Hepatocyte (in vitro differentiated cells): Measurements from ENCODE around the gene TSPAN4.

Experiments used
- EZH2 ChIP-seq: fragments of 200-600 bp; sonication (generic); IDR thresholded peaks from 2 replicates; pipeline ENCODE4 v1.6.1; 2016; ENCODE audit warnings: antibody characterized with exemption, mild to moderate bottlenecking, borderline replicate concordance
- EZH2phosphoT487 ChIP-seq: fragments of 200-600 bp; sonication (generic); IDR thresholded peaks from one replicate; pipeline ENCODE4 v1.6.1; 2018; ENCODE audit warnings: antibody characterized with exemption, mild to moderate bottlenecking, low read depth, moderate library complexity; ENCODE audit not compliant: unreplicated experiment, severe bottlenecking
- TF ChIP-seq, protein P1 (sequence below): fragments of 200-600 bp; sonication (generic); IDR thresholded peaks from 2 replicates; pipeline ENCODE4 v1.5.1; 2016; ENCODE audit warnings: antibody characterized with exemption, mild to moderate bottlenecking; ENCODE audit not compliant: poor library complexity

DNA sequence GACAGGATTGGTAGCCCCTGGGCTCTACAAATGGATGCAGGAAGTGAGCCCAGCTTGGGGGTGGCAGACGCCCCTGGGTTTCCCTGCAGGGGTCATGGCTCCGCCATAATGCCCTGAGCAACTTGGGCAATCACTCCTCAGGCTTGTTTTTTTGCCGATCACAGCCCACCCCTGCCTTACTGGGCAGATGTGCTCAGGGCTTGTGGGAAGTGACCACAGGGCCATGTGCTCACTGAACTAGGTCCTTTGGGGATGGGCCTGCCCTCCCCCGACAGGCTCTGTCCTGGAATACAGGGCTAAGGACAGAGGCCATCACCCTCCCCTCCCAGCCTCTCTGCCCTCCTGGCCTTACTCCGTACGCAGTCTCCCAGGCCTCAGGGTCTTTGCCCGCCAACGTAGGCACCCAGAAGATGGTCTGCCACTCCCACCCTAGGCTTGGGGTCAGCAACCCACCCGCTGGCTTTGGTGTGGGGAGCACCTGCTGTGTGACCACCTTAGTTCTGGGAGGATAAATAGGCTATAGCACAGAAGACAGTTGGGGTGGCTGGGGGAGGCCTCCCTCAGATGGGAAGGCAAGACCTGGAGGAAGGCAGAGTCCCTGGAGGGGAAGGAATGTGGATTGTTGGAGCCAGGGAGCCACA, 29.1 kb upstream of the TSPAN4 start:
- TF ChIP-seq EZH2 (no peak), EZH2phosphoT487 (no peak)
- TF ChIP-seq, protein P1, sequence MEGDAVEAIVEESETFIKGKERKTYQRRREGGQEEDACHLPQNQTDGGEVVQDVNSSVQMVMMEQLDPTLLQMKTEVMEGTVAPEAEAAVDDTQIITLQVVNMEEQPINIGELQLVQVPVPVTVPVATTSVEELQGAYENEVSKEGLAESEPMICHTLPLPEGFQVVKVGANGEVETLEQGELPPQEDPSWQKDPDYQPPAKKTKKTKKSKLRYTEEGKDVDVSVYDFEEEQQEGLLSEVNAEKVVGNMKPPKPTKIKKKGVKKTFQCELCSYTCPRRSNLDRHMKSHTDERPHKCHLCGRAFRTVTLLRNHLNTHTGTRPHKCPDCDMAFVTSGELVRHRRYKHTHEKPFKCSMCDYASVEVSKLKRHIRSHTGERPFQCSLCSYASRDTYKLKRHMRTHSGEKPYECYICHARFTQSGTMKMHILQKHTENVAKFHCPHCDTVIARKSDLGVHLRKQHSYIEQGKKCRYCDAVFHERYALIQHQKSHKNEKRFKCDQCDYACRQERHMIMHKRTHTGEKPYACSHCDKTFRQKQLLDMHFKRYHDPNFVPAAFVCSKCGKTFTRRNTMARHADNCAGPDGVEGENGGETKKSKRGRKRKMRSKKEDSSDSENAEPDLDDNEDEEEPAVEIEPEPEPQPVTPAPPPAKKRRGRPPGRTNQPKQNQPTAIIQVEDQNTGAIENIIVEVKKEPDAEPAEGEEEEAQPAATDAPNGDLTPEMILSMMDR: no peak
